Measurements from ENCODE around the gene ARHGAP6. TPM values are rescaled to one million over a fixed set of nuclear protein-coding genes. Genes with fewer than 3 reads are reported as not detected.

The ARHGAP6 gene
- polyA plus RNA-seq, 4 donors = 1.1 to 3.5 (median 3.3) TPM; not detected in 1

GRCh38 chrX:11267425-11267824 lies 398.3 kb downstream of the ARHGAP6 start:
- H3K36me3 ChIP-seq (ENCODE audit: control insufficient read depth in 3 of 3, insufficient read depth in 2 of 3, low read depth in 1 of 3, low read length in 3 of 3) = no peaks in the 10 kb centered on the region
- no peaks in the 10 kb centered on the region for H3K4me1 ChIP-seq (ENCODE audit: control insufficient read depth in 3 of 3, insufficient read depth in 2 of 3, low read depth in 1 of 3, low read length in 2 of 3)
- 58 to 71% (median 62%) methylated on average over 3 of the region's 3 CpGs for WGBS, 3 donors
- DNase-seq = no peak
- no peak overlapping the region for H3K4me3 ChIP-seq (ENCODE audit: low read depth in 1 of 3, low read length in 3 of 3)
- FAIRE-seq = no peak
- peaks cover 0 to 2% (median 0%) of the 10 kb centered on the region in 3 donors for H3K27me3 ChIP-seq (ENCODE audit: control insufficient read depth in 3 of 3, insufficient read depth in 3 of 3, low read length in 3 of 3)
- H3K9me3 ChIP-seq (ENCODE audit: control insufficient read depth in 2 of 2, insufficient read depth in 1 of 2, low read depth in 1 of 2, low read length in 1 of 2) = no peaks in the 10 kb centered on the region
- no peak overlapping the region for H3K27ac ChIP-seq (ENCODE audit: low read depth in 1 of 3, low read length in 2 of 3)

- FAIRE-seq = no peak
- WGBS, 3 donors = 60 to 82% (median 80%) methylated on average over 5 of the region's 5 CpGs
- no peak overlapping the region for H3K27ac ChIP-seq (ENCODE audit: low read depth in 1 of 3, low read length in 2 of 3)
Measured at GRCh38 chrX:11266573-11267003, 399.1 kb downstream of the ARHGAP6 start.

DNA sequence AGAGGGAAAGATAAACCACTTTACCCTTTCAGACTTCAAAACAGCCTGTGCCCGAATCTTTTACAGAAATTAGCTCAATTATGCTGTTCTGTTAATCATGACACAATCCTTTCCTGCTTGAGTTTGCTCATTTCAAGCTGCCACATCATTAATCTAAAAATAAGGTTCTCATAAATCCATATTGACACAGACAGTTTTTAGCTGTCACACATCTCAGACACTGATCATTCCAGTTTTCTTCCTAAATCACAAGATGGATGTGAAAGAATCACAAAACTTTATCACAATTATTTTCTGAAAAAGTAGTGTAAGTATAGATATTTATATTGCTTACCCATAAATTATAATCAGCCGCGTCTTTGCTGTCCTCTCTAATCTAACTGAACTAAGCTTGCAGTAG lies 400.4 kb downstream of the ARHGAP6 start:
- Histone ChIP-seq H3K4me3 (ENCODE audit: low read depth in 1 of 3, low read length in 3 of 3) (no peak overlapping the region), H3K9me3 (ENCODE audit: control insufficient read depth in 2 of 2, insufficient read depth in 1 of 2, low read depth in 1 of 2, low read length in 1 of 2) (no peaks in the 10 kb centered on the region), H3K36me3 (ENCODE audit: control insufficient read depth in 3 of 3, insufficient read depth in 2 of 3, low read depth in 1 of 3, low read length in 3 of 3) (no peaks in the 10 kb centered on the region), H3K4me1 (ENCODE audit: control insufficient read depth in 3 of 3, insufficient read depth in 2 of 3, low read depth in 1 of 3, low read length in 2 of 3) (no peaks in the 10 kb centered on the region), H3K27ac (ENCODE audit: low read depth in 1 of 3, low read length in 2 of 3) (no peak overlapping the region), H3K27me3 (ENCODE audit: control insufficient read depth in 3 of 3, insufficient read depth in 3 of 3, low read length in 3 of 3) (peaks cover 0 to 2% (median 0%) of the 10 kb centered on the region in 3 donors)
- FAIRE-seq (no peak), DNase-seq (no peak)
- 30 to 45% (median 36%) methylated on average over 3 of the region's 3 CpGs for whole genome bisulfite sequencing, 3 donors

More at GRCh38 chrX:11266573-11267003, 399.1 kb downstream of the ARHGAP6 start:
- Histone ChIP-seq H3K9me3 (ENCODE audit: control insufficient read depth in 2 of 2, insufficient read depth in 1 of 2, low read depth in 1 of 2, low read length in 1 of 2) (no peaks in the 10 kb centered on the region), H3K4me1 (ENCODE audit: control insufficient read depth in 3 of 3, insufficient read depth in 2 of 3, low read depth in 1 of 3, low read length in 2 of 3) (no peaks in the 10 kb centered on the region), H3K27me3 (ENCODE audit: control insufficient read depth in 3 of 3, insufficient read depth in 3 of 3, low read length in 3 of 3) (peaks cover 0 to 2% (median 0%) of the 10 kb centered on the region in 3 donors), H3K36me3 (ENCODE audit: control insufficient read depth in 3 of 3, insufficient read depth in 2 of 3, low read depth in 1 of 3, low read length in 3 of 3) (no peaks in the 10 kb centered on the region), H3K4me3 (ENCODE audit: low read depth in 1 of 3, low read length in 3 of 3) (no peak overlapping the region)
- DNase-seq = no peak

- 46 to 70% (median 55%) methylated on average over 1 of the region's 1 CpG for whole genome bisulfite sequencing, 3 donors
- H3K4me1 ChIP-seq (ENCODE audit: control insufficient read depth in 3 of 3, insufficient read depth in 2 of 3, low read depth in 1 of 3, low read length in 2 of 3) = no peaks in the 10 kb centered on the region
- FAIRE-seq = no peak
- no peak overlapping the region for H3K4me3 ChIP-seq (ENCODE audit: low read depth in 1 of 3, low read length in 3 of 3)
- peaks cover 0 to 2% (median 0%) of the 10 kb centered on the region in 3 donors for H3K27me3 ChIP-seq (ENCODE audit: control insufficient read depth in 3 of 3, insufficient read depth in 3 of 3, low read length in 3 of 3)
- no peaks in the 10 kb centered on the region for H3K36me3 ChIP-seq (ENCODE audit: control insufficient read depth in 3 of 3, insufficient read depth in 2 of 3, low read depth in 1 of 3, low read length in 3 of 3)
- H3K9me3 ChIP-seq (ENCODE audit: control insufficient read depth in 2 of 2, insufficient read depth in 1 of 2, low read depth in 1 of 2, low read length in 1 of 2) = no peaks in the 10 kb centered on the region
- H3K27ac ChIP-seq (ENCODE audit: low read depth in 1 of 3, low read length in 2 of 3) = no peak overlapping the region
- DNase-seq = no peak
Measured at GRCh38 chrX:11264925-11265324, 400.8 kb downstream of the ARHGAP6 start.

GRCh38 chrX:11261260-11261659 lies 404.5 kb downstream of the ARHGAP6 start:
- Histone ChIP-seq H3K36me3 (ENCODE audit: control insufficient read depth in 3 of 3, insufficient read depth in 2 of 3, low read depth in 1 of 3, low read length in 3 of 3) (no peaks in the 10 kb centered on the region), H3K9me3 (ENCODE audit: control insufficient read depth in 2 of 2, insufficient read depth in 1 of 2, low read depth in 1 of 2, low read length in 1 of 2) (no peaks in the 10 kb centered on the region), H3K4me1 (ENCODE audit: control insufficient read depth in 3 of 3, insufficient read depth in 2 of 3, low read depth in 1 of 3, low read length in 2 of 3) (no peaks in the 10 kb centered on the region), H3K4me3 (ENCODE audit: low read depth in 1 of 3, low read length in 3 of 3) (no peak overlapping the region), H3K27ac (ENCODE audit: low read depth in 1 of 3, low read length in 2 of 3) (no peak overlapping the region), H3K27me3 (ENCODE audit: control insufficient read depth in 3 of 3, insufficient read depth in 3 of 3, low read length in 3 of 3) (peaks cover 0 to 2% (median 0%) of the 10 kb centered on the region in 3 donors)
- FAIRE-seq = no peak
- WGBS, 3 donors = 88 to 100% (median 96%) methylated on average over 1 of the region's 1 CpG
- no peak for DNase-seq

DNA sequence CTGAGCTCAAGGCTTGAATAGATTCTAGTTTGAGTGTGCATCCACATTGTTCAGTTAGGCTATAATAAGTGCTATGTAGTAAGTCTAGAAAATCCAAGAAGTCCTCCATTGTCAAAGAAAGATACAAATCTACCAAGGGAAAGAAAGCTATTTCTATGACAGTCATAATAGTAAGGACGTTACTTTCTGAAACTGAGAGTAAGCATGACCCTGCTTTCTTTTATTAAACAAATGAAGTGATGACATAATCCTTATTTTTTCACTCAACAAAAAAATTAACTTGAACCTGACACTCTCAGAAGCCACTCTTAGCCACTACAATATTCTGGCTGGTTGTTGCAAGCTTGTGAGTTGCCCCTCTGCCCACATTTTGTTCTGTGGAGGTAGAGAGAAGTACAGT lies 406.3 kb downstream of the ARHGAP6 start:
- H3K27me3 ChIP-seq (ENCODE audit: control insufficient read depth in 3 of 3, insufficient read depth in 3 of 3, low read length in 3 of 3) = no peaks in the 10 kb centered on the region
- no peak overlapping the region for H3K27ac ChIP-seq (ENCODE audit: low read depth in 1 of 3, low read length in 2 of 3)
- DNase-seq (no peak), FAIRE-seq (no peak)
- 48 to 59% (median 53%) methylated on average over 1 of the region's 1 CpG for WGBS, 3 donors
- no peaks in the 10 kb centered on the region for H3K9me3 ChIP-seq (ENCODE audit: control insufficient read depth in 2 of 2, insufficient read depth in 1 of 2, low read depth in 1 of 2, low read length in 1 of 2)
- H3K36me3 ChIP-seq (ENCODE audit: control insufficient read depth in 3 of 3, insufficient read depth in 2 of 3, low read depth in 1 of 3, low read length in 3 of 3) = no peaks in the 10 kb centered on the region
- no peak overlapping the region for H3K4me3 ChIP-seq (ENCODE audit: low read depth in 1 of 3, low read length in 3 of 3)
- H3K4me1 ChIP-seq (ENCODE audit: control insufficient read depth in 3 of 3, insufficient read depth in 2 of 3, low read depth in 1 of 3, low read length in 2 of 3) = no peaks in the 10 kb centered on the region

- Histone ChIP-seq H3K9me3 (ENCODE audit: control insufficient read depth in 2 of 2, insufficient read depth in 1 of 2, low read depth in 1 of 2, low read length in 1 of 2) (no peaks in the 10 kb centered on the region), H3K4me3 (ENCODE audit: low read depth in 1 of 3, low read length in 3 of 3) (no peak overlapping the region), H3K27me3 (ENCODE audit: control insufficient read depth in 3 of 3, insufficient read depth in 3 of 3, low read length in 3 of 3) (no peaks in the 10 kb centered on the region), H3K36me3 (ENCODE audit: control insufficient read depth in 3 of 3, insufficient read depth in 2 of 3, low read depth in 1 of 3, low read length in 3 of 3) (no peaks in the 10 kb centered on the region), H3K27ac (ENCODE audit: low read depth in 1 of 3, low read length in 2 of 3) (no peak overlapping the region), H3K4me1 (ENCODE audit: control insufficient read depth in 3 of 3, insufficient read depth in 2 of 3, low read depth in 1 of 3, low read length in 2 of 3) (no peaks in the 10 kb centered on the region)
- 14 to 65% (median 53%) methylated on average over 2 of the region's 2 CpGs for WGBS, 3 donors
- no peak for FAIRE-seq
- DNase-seq = peak in 1 of 2 donors; percentile 32
Measured at GRCh38 chrX:11257711-11258110, 408.0 kb downstream of the ARHGAP6 start.

DNA sequence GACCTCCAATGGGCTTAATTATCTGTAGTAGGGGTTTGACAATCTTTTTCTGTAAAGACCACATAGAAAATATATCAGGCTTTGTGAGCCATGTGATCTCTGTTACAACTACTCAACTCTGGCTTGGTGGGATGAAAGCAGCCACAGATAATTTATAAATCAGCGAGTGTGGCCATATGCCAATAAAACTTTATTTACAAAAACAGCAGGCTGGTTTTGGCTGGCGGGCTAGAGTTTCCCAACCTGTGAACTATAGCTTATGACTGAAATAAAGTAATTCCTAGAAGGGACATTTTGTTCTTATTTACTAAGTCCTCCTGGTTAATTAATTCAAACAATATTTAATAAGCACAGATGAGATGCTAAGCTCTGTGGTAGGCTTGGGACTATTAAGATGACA lies 408.4 kb downstream of the ARHGAP6 start:
- no peaks in the 10 kb centered on the region for H3K9me3 ChIP-seq (ENCODE audit: control insufficient read depth in 2 of 2, insufficient read depth in 1 of 2, low read depth in 1 of 2, low read length in 1 of 2)
- no peaks in the 10 kb centered on the region for H3K27me3 ChIP-seq (ENCODE audit: control insufficient read depth in 3 of 3, insufficient read depth in 3 of 3, low read length in 3 of 3)
- no peak overlapping the region for H3K4me3 ChIP-seq (ENCODE audit: low read depth in 1 of 3, low read length in 3 of 3)
- H3K27ac ChIP-seq (ENCODE audit: low read depth in 1 of 3, low read length in 2 of 3) = no peak overlapping the region
- 70 to 90% (median 74%) methylated on average over 2 of the region's 2 CpGs for WGBS, 3 donors
- DNase-seq (no peak), FAIRE-seq (no peak)
- no peaks in the 10 kb centered on the region for H3K36me3 ChIP-seq (ENCODE audit: control insufficient read depth in 3 of 3, insufficient read depth in 2 of 3, low read depth in 1 of 3, low read length in 3 of 3)
- H3K4me1 ChIP-seq (ENCODE audit: control insufficient read depth in 3 of 3, insufficient read depth in 2 of 3, low read depth in 1 of 3, low read length in 2 of 3) = no peaks in the 10 kb centered on the region

DNA sequence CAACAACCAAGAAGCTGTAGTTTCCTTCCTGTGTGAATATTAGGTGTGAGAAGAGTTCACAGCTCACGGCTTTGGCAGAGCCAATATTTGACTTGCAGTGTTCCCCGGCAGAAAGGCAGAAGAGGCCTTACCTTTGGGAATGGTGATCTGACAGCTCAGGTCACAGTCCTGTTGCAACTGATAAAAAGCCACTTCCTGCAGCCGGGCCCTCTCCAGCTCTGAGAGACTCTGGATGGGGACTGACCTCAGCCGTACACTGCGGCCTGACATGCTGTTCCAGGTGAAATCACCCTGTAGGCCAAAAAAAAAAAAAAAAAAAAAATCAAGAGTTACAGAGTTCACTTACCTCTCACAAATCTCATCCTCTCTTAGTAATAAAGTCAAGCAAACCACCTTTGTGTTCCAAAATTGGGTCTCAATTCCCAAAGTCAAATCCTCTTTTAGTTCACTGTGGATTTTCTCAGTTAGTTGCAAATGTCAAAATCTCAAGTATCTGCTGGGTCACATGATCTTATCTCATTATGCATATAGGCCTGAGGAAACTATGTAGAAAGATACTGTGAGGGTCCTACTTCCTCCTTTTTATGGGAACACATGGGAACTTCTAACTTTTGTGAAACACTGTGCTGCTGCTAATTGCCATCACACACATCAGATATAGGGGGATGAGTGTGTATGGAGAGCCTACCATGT lies 411.2 kb downstream of the ARHGAP6 start:
- H3K27ac ChIP-seq (ENCODE audit: low read depth in 1 of 3, low read length in 2 of 3) = no peak overlapping the region
- peak in 1 of 2 donors; percentile 5 for DNase-seq
- H3K9me3 ChIP-seq (ENCODE audit: control insufficient read depth in 2 of 2, insufficient read depth in 1 of 2, low read depth in 1 of 2, low read length in 1 of 2) = no peaks in the 10 kb centered on the region
- H3K4me1 ChIP-seq (ENCODE audit: control insufficient read depth in 3 of 3, insufficient read depth in 2 of 3, low read depth in 1 of 3, low read length in 2 of 3) = no peaks in the 10 kb centered on the region
- 66 to 72% (median 70%) methylated on average over 5 of the region's 5 CpGs for WGBS, 3 donors
- H3K4me3 ChIP-seq (ENCODE audit: low read depth in 1 of 3, low read length in 3 of 3) = no peak overlapping the region
- no peaks in the 10 kb centered on the region for H3K27me3 ChIP-seq (ENCODE audit: control insufficient read depth in 3 of 3, insufficient read depth in 3 of 3, low read length in 3 of 3)
- no peaks in the 10 kb centered on the region for H3K36me3 ChIP-seq (ENCODE audit: control insufficient read depth in 3 of 3, insufficient read depth in 2 of 3, low read depth in 1 of 3, low read length in 3 of 3)
- FAIRE-seq = no peak
